AG10803 (cell line): ENCODE data around the gene INTS12.
A peak's percentile ranks its signal among the peaks of the same experiment; 100 is the strongest.

Experiments used
- DNase-seq: peaks from one replicate; pipeline ENCODE4 v3.0.0; 2010; ENCODE audit warnings: low read depth
- H3K4me3 ChIP-seq: 2 replicates; pipeline ENCODE4 v1.5.1; 2011; ENCODE audit warnings: mild to moderate bottlenecking, low read length, control low read depth
- CTCF ChIP-seq: conservative IDR thresholded peaks from 2 replicates; pipeline ENCODE4 v1.5.1; 2011; ENCODE audit warnings: mild to moderate bottlenecking, low read length, control low read depth, inconsistent platforms

Gene INTS12

GRCh38 chr4:105679186-105679585 is 29.3 kb downstream of the INTS12 start:
- no peak overlapping the region for H3K4me3 ChIP-seq
- DNase-seq: no peak
- TF ChIP-seq CTCF: no peak

GRCh38 chr4:105677709-105678108 is 30.8 kb downstream of the INTS12 start:
- no peak for DNase-seq

GRCh38 chr4:105674011-105674410 is 34.5 kb downstream of the INTS12 start:
- no peak overlapping the region for H3K4me3 ChIP-seq
- TF ChIP-seq CTCF: no peak
- DNase-seq: no peak

More at GRCh38 chr4:105677709-105678108, 30.8 kb downstream of the INTS12 start:
- no peak for TF ChIP-seq CTCF
- no peak overlapping the region for H3K4me3 ChIP-seq

DNA sequence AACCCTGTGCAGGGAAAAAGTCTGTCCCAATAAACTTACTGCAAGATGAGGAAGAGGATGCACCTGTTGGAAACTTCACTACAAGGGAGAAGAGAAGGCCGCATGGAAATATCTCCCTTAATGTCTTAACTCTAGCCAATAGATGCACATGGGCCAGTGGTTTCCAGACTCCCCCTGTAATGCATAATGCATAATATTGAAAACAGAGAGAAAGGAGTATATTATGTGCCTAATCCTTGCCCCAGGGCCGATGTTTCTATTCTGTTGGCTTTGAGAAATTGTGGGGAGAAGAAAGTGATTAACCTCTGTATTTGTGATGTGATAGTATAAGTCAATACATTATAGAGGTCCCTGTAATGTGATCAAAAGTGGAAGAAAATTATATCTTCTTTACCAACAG is 37.2 kb downstream of the INTS12 start:
- no peak for TF ChIP-seq CTCF
- DNase-seq: no peak
- no peak overlapping the region for H3K4me3 ChIP-seq

DNA sequence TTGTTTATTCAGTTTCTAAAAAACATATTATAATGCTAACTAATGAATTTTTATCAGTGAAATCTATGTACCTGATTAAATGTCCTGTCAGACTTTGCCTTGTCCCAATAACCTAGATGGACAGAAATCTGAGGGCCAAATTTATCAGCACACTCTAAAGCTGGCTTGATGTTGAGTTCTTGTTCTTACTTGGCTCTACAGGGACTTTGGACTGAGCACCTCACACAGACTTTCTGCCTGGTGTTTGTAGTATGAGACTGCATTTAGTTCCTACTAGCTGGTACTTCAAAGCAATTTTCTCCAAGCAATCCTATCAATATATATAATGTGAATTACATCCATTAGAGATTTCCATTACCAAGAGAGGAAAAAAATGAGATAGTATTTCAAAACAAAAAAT is 37.8 kb downstream of the INTS12 start:
- no peak for TF ChIP-seq CTCF
- no peak overlapping the region for H3K4me3 ChIP-seq
- DNase-seq: no peak

DNA sequence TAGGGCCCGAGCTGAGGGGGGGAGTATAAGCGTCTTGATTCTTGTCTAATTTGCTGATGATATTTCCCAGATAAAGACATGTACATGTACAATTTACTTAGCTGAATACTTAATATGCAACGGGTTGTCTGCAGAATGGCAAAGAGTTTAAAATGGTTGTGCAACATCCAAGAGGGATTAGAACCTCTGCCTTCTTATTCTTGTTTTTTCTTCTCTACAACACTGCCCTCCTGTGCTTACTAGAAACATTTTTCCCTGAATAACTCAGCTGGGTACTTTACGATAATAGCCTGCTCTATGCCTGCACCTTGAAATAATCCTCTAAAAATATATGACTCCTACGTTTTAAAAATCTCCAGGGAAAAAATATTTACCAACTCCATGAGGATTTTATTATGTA is 41.8 kb downstream of the INTS12 start:
- TF ChIP-seq CTCF: peak; percentile 18; the same call in 1 of the 2 replicates
- peak; percentile 9 for DNase-seq
- H3K4me3 ChIP-seq: no peak overlapping the region

GRCh38 chr4:105662935-105663675 is 45.4 kb downstream of the INTS12 start:
- DNase-seq: no peak
- no peak for TF ChIP-seq CTCF
- H3K4me3 ChIP-seq: no peak overlapping the region
